Measurements from ENCODE around the gene KIAA1958.

The KIAA1958 gene

GRCh38 chr9:112608851-112609250 is 122.2 kb downstream of the KIAA1958 start:
- TF ChIP-seq ZBTB7A (IDR thresholded peaks at IDR 0.05; ENCODE audit: low read depth) (no peak), TAF1 (IDR thresholded peaks at IDR 0.05; ENCODE audit: low read depth) (no peak)

- no peak for TF ChIP-seq NFIC (IDR thresholded peaks at IDR 0.05)
- no peak for TF ChIP-seq CREB1 (IDR thresholded peaks at IDR 0.05; ENCODE audit: low read depth)
- no peak for TF ChIP-seq YY1 (IDR thresholded peaks at IDR 0.05; ENCODE audit: low read depth)
- no peak for TF ChIP-seq MAX (IDR thresholded peaks at IDR 0.05)
- TF ChIP-seq TCF12 (IDR thresholded peaks at IDR 0.05; ENCODE audit: low read depth), result no peak
- TF ChIP-seq REST (IDR thresholded peaks at IDR 0.05; ENCODE audit: low read depth), result no peak
- TF ChIP-seq USF1 (IDR thresholded peaks at IDR 0.05), result no peak
- TF ChIP-seq EGR1 (IDR thresholded peaks at IDR 0.05), result no peak
- TF ChIP-seq EP300 (IDR thresholded peaks at IDR 0.05; ENCODE audit: borderline replicate concordance), result no peak
- TF ChIP-seq ZBTB7A (IDR thresholded peaks at IDR 0.05; ENCODE audit: low read depth), result no peak
- no peak for TF ChIP-seq TAF1 (IDR thresholded peaks at IDR 0.05; ENCODE audit: low read depth)
- TF ChIP-seq RAD21 (IDR thresholded peaks at IDR 0.05; ENCODE audit: low read depth), result no peak
- no peak for TF ChIP-seq TEAD4 (IDR thresholded peaks at IDR 0.05)
- TF ChIP-seq FOXM1 (IDR thresholded peaks at IDR 0.05; ENCODE audit: borderline replicate concordance, low read depth), result no peak
- TF ChIP-seq CEBPB (IDR thresholded peaks at IDR 0.05), result no peak
Observed at GRCh38 chr9:112615584-112616266, 129.1 kb downstream of the KIAA1958 start.

- TF ChIP-seq USF1 (IDR thresholded peaks at IDR 0.05) (no peak), EGR1 (IDR thresholded peaks at IDR 0.05) (no peak), NFIC (IDR thresholded peaks at IDR 0.05) (no peak), YY1 (IDR thresholded peaks at IDR 0.05; ENCODE audit: low read depth) (no peak), MAX (IDR thresholded peaks at IDR 0.05) (no peak), EP300 (IDR thresholded peaks at IDR 0.05; ENCODE audit: borderline replicate concordance) (no peak), ZBTB7A (IDR thresholded peaks at IDR 0.05; ENCODE audit: low read depth) (no peak), TAF1 (IDR thresholded peaks at IDR 0.05; ENCODE audit: low read depth) (no peak), TEAD4 (IDR thresholded peaks at IDR 0.05) (no peak), TCF12 (IDR thresholded peaks at IDR 0.05; ENCODE audit: low read depth) (no peak), REST (IDR thresholded peaks at IDR 0.05; ENCODE audit: low read depth) (no peak), RAD21 (IDR thresholded peaks at IDR 0.05; ENCODE audit: low read depth) (no peak), CEBPB (IDR thresholded peaks at IDR 0.05) (no peak), CREB1 (IDR thresholded peaks at IDR 0.05; ENCODE audit: low read depth) (no peak), FOXM1 (IDR thresholded peaks at IDR 0.05; ENCODE audit: borderline replicate concordance, low read depth) (no peak)
Observed at GRCh38 chr9:112617371-112617770, 130.7 kb downstream of the KIAA1958 start.

GRCh38 chr9:112618385-112619009 is 131.9 kb downstream of the KIAA1958 start:
- TF ChIP-seq TCF12 (IDR thresholded peaks at IDR 0.05; ENCODE audit: low read depth), result no peak
- no peak for TF ChIP-seq YY1 (IDR thresholded peaks at IDR 0.05; ENCODE audit: low read depth)
- no peak for TF ChIP-seq TEAD4 (IDR thresholded peaks at IDR 0.05)
- no peak for TF ChIP-seq ZBTB7A (IDR thresholded peaks at IDR 0.05; ENCODE audit: low read depth)
- no peak for TF ChIP-seq CREB1 (IDR thresholded peaks at IDR 0.05; ENCODE audit: low read depth)
- TF ChIP-seq USF1 (IDR thresholded peaks at IDR 0.05), result no peak

GRCh38 chr9:112620388-112620787 is 133.8 kb downstream of the KIAA1958 start:
- TF ChIP-seq YY1 (IDR thresholded peaks at IDR 0.05; ENCODE audit: low read depth) (no peak), CEBPB (IDR thresholded peaks at IDR 0.05) (no peak), TCF12 (IDR thresholded peaks at IDR 0.05; ENCODE audit: low read depth) (no peak), USF1 (IDR thresholded peaks at IDR 0.05) (no peak), FOXM1 (IDR thresholded peaks at IDR 0.05; ENCODE audit: borderline replicate concordance, low read depth) (no peak), REST (IDR thresholded peaks at IDR 0.05; ENCODE audit: low read depth) (no peak), EGR1 (IDR thresholded peaks at IDR 0.05) (no peak), RAD21 (IDR thresholded peaks at IDR 0.05; ENCODE audit: low read depth) (no peak), MAX (IDR thresholded peaks at IDR 0.05) (no peak), TEAD4 (IDR thresholded peaks at IDR 0.05) (no peak), ZBTB7A (IDR thresholded peaks at IDR 0.05; ENCODE audit: low read depth) (no peak), TAF1 (IDR thresholded peaks at IDR 0.05; ENCODE audit: low read depth) (no peak), NFIC (IDR thresholded peaks at IDR 0.05) (no peak)

Data from Ishikawa (cell line).